C4-2B (cell line): ENCODE measurements around the gene TTC9.
"Not testable (repeated sequence)": the region's sequence is repeated elsewhere in the genome, so short reads cannot be mapped to it uniquely, and the experiment has no call there.

Experiments
- H3K27ac ChIP-seq: fragments of 450-650 bp; 2 replicates; pipeline ENCODE4 v1.5.1; 2017
- CTCF ChIP-seq: fragments of 450-650 bp; conservative IDR thresholded peaks from 2 replicates; pipeline ENCODE4 v1.5.1; 2017; ENCODE audit warnings: mild to moderate bottlenecking
- ZFX ChIP-seq: fragments of 450-650 bp; IDR thresholded peaks from 2 replicates; pipeline ENCODE4 v1.6.1; 2017

The TTC9 gene

GRCh38 chr14:70699646-70700045, 57.9 kb downstream of the TTC9 start:
- TF ChIP-seq CTCF, result no peak
- TF ChIP-seq ZFX, result no peak
- no peak overlapping the region for H3K27ac ChIP-seq

- no peak overlapping the region for H3K27ac ChIP-seq
- no peak for TF ChIP-seq CTCF
- TF ChIP-seq ZFX, result no peak
Measured at GRCh38 chr14:70700955-70701585, 59.4 kb downstream of the TTC9 start.

- no peak overlapping the region for H3K27ac ChIP-seq
- TF ChIP-seq ZFX, result no peak
- no peak for TF ChIP-seq CTCF
Measured at GRCh38 chr14:70701610-70702009, 59.9 kb downstream of the TTC9 start.

GRCh38 chr14:70702161-70702560, 60.4 kb downstream of the TTC9 start:
- no peak overlapping the region for H3K27ac ChIP-seq
- TF ChIP-seq CTCF, result no peak
- TF ChIP-seq ZFX, result no peak

- H3K27ac ChIP-seq, result not testable (repeated sequence)
Measured at GRCh38 chr14:70703621-70704168, 62.0 kb downstream of the TTC9 start.

GRCh38 chr14:70704960-70705359, 63.2 kb downstream of the TTC9 start:
- TF ChIP-seq ZFX (no peak), CTCF (no peak)

GRCh38 chr14:70706177-70706576, 64.5 kb downstream of the TTC9 start:
- TF ChIP-seq ZFX, result no peak
- TF ChIP-seq CTCF, result no peak
- no peak overlapping the region for H3K27ac ChIP-seq

More at GRCh38 chr14:70704960-70705359, 63.2 kb downstream of the TTC9 start:
- no peak overlapping the region for H3K27ac ChIP-seq
